HG02938 (cell line): Measurements from ENCODE around the gene MAB21L2.
"Not testable (repeated sequence)": the region's sequence is repeated elsewhere in the genome, so short reads cannot be mapped to it uniquely, and the experiment has no call there.

Experiments used
- ATAC-seq: cut with Tn5 transposase; IDR thresholded peaks from one replicate; pipeline ENCODE4 v1.9.1; 2021; ENCODE audit warnings: mild to moderate bottlenecking, moderate library complexity; ENCODE audit not compliant: unreplicated experiment

Gene MAB21L2

GRCh38 chr4:150582146-150582872, at the start of gene MAB21L2:
Gene MAB21L2, plus strand, starts transcription at chr4:150582151. Its CDS starts 879 bp downstream, at chr4:150583030.
- ATAC-seq, result no peak

GRCh38 chr4:150533673-150534072, 48.3 kb upstream of the MAB21L2 start:
- no peak for ATAC-seq

DNA sequence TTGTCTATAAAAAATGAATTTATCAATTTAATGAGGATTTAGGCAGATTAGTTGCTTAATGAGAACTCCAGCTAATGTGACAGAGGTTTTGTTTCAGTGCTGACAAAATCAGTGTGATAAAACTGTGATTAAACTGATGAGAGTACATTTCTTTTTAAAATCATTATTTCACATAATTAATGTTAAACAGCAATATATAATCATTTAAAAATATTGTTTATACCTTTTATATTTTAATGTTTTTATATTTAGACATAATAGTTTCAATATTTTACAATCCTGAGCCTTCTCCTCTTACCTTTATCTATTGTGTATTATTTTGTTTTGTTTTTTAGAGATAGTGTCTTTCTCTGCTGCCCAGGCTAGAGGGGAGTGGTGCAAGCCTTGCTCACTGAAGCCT, 47.1 kb upstream of the MAB21L2 start:
- no peak for ATAC-seq

DNA sequence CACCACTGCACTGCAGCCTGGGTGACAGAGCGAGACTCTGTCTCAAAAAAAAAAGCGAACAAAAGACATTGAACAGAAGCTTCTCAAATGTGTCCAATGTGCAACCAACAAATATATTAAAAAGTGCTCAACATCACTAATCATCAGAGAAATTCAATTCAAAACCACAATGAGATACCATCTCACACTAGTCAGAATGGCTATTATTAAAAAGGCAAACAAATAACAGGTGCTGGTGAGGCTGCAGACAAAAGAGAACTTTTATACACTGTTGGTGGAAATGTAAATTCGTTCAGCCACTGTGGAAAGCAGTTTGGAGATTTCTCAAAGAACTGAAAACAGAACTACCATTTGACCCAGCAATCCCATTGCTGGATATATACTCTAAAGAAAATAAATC, 44.0 kb upstream of the MAB21L2 start:
- not testable (repeated sequence) for ATAC-seq

DNA sequence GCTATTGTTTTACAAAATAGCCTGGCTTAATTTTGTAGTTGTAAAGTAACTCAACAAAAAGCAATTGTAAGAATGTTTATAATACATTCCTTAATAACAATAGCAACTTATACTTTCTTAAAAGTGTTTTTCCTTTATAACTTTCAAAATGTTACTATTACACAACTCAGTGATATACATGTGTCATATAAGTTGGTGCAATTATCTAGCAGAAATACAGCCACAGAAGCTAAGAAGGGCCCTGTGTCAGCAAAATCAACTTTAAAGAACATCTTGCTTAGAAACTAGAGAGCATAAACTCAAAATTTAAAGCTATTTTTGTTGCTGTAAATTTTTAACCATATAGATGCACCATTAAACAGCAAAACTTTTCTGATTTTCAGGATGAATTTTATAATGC, 41.4 kb upstream of the MAB21L2 start:
- ATAC-seq, result no peak

GRCh38 chr4:150540959-150541360, 41.0 kb upstream of the MAB21L2 start:
- ATAC-seq, result no peak

DNA sequence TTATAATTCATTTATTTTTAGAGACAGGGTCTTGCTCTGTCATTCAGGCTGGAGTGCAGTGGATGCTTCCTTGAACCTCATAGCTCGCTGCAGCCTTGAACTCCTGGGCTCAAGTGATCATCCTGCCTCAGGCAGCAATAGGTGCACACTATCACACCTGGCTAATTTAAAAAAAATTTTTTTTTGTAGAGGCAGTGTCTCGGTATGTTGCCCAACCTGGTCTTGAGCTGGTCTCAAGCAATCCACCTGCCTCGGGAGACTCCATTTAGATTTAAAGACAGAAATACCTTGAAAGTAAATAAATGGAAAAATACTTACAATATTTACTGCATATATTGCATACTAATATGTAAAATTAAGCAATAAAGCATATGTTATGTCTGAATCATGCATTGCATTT, 40.3 kb upstream of the MAB21L2 start:
- ATAC-seq, result no peak

GRCh38 chr4:150543042-150543441, 38.9 kb upstream of the MAB21L2 start:
- ATAC-seq, result no peak

GRCh38 chr4:150546286-150546685, 35.7 kb upstream of the MAB21L2 start:
- ATAC-seq, result no peak

DNA sequence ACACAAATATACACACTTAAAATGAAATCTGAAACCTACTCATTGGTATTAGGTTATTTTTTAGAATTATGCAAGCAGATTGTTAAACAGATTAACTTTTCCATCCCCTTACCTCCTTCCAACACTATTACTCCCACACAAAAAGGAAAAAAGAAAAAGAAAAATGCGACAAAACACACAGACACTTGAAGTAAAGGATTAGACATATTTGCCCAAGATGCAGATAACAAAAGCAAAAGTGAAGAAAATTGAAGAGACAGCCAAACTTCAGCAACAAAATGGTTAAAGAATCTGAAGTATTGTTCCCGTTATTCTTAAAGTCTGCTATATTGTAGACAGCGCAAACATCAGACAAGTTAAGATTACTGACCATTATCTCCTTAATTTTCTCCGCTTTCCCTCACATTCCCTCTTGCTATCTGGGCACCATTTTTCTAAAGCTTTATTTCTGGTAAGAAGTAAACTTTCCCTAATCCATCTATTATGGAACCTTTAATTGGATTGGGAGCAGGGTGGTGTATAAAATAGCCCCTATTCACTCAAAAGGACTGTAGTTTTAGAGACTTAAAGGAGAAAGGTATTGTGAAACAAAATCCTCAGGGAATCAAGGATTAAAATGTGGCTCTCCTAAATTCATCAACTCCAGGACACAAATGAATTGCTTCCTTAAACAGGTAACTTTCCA, 34.7 kb upstream of the MAB21L2 start:
- ATAC-seq, result no peak

DNA sequence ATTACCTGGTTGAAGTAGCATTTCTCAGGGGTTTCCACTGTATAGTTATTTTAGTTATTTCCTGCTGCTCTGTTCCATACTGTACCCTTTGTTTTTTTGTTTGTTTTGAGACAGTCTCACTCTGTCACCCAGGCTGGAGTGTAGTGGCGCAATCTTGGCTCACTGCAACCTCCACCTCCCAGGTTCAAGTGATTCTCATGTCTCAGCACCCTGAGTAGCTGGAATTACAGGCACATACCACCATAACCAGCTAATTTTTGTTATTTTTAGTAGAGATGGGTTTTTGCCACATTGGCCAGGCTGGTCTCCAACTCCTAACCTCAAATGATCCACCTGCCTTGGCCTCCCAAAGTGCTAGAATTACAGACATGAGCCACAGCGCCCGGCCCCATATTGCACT, 24.1 kb upstream of the MAB21L2 start:
- ATAC-seq, result not testable (repeated sequence)

GRCh38 chr4:150561143-150561737, 20.7 kb upstream of the MAB21L2 start:
- ATAC-seq, result no peak

DNA sequence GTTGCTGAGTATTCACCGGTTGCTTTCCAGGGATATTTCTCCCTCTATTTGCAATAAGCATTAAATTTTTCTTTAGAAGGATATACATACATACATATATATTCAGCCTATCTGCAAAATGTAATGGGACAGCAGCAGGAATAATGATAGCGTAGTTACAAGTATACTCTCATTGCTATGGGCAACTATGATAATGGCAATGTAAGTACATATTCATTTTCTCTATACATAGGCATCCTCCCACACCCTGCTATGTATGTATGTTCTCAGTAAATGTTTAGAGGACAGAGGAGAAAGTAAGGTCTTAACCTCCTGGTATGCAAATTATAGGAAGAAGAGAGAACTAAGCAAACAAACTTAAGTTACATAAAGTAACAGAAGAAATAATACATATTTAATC, 19.7 kb upstream of the MAB21L2 start:
- ATAC-seq, result no peak

DNA sequence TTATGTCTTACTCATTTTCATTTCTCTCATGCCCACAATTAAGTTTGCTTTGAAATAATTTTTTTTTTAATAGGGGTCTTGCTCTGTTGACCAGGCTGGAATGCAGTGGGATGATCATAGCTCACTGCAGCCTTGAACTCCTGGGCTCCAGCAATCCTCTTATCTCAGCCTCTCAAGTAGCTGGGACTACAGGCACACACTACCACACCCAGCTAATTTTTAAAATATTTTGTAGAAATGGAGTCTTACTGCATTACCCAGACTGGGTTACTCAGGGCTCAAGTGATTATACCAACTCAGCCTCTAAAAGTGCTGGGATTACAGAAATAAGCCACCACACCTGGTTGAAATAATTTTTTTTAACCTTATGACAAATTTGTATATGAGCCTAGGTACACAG, 19.2 kb upstream of the MAB21L2 start:
- ATAC-seq, result no peak

DNA sequence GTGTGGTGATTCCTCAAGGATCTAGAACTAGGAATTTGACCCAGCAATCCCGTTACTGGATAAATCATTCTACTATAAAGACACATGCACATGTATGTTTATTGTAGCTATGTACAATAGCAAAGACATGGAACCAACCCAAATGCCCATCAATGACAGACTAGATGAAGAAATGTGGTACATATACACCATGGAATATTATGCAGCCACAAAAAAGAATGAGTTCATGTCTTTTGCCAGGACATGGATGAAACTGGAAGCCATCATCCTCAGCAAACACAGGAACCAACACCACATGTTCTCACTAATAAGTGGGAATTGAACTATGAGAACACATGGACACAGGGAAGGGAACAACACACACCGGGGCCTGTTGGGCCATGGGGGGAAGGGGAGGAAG, 17.0 kb upstream of the MAB21L2 start:
- ATAC-seq, result not testable (repeated sequence)

- no peak for ATAC-seq
These were observed 14.9 kb upstream of the MAB21L2 start for GRCh38 chr4:150567070-150567469.

- ATAC-seq, result no peak
These were observed 12.5 kb upstream of the MAB21L2 start for GRCh38 chr4:150569384-150569987.

DNA sequence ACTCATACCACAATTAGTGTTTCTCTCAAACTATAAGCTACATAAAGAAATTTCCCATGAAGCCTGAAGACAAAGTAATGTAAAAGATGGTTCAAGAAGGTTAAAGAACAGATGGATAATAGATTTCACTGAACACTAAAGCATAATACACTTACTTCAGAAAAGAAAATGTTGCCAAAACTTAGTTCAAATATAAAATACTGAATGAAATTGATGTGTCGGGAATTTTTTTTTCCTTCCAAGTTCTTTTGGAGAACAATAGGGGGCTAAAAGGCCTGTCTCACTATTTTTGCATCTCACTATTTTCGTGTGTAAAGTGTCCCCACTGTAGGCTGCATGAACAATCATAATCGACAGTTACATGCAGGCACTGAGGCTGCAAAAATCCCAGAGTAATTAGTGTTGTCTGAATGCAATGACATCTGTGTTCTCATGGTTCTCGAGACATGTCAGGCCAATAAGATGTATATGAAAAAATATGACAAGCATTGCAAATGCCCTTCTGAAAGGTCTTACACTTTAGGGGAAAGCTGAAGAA, 11.9 kb upstream of the MAB21L2 start:
- ATAC-seq, result no peak

DNA sequence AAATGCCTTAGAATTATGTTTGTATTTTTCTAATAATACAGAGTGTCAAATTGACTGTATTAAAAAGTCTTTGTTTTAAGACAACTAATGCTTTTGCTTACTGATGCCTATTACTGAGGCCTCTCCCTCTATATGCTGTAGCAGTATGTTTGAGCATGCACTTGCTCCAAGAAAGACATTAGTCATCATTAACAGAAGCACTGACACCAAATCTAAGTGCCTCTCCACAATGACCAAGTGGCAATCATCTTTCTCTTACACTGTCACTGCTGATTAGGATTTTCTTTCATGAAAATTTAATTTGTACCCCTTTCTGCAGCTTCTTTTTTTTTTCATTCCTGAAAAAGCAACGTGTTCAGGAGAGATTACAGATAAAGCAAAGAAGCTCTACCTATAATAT, 11.1 kb upstream of the MAB21L2 start:
- ATAC-seq, result no peak

DNA sequence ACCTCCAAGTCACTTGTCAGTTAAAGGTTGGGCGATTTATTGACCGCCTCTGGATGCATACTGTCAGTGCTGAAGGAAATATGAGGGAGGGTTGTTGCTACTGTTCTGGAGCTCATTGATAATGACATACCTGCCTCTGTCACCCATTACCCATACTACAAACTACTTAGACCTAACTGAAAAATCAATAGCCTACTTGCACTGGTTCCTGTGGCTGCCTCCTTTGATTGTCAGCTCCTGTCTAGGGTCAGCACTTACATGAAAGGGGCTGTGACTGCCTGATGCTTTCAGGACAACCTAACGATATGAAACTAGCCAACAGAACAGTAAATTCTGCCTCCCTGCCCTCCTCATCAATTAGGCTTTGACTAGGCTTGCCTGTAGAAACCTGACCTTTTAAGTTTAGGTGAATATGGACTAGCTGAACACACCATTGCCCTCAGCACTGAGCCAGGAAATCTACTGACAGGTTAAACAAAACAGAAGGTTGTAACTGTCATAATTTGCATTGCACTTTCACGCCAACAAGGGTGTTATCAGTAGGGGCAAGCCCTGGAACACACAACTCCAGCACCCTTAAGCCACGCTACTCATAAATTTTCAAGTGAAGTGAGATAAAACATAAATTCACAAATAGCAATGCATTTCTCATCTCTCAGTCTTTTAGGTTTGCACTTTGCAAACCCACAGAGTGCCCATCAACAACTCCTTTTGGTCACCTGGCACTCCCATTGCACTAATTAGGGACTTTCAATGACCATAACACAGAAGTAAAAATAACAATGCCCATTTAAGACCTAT, 9.0 kb upstream of the MAB21L2 start:
- ATAC-seq, result no peak

- no peak for ATAC-seq
These were observed 8.4 kb upstream of the MAB21L2 start for GRCh38 chr4:150573534-150573933.
